ENCODE measurements around the gene FAU. TPM values are rescaled to one million over a fixed set of nuclear protein-coding genes. Genes with fewer than 3 reads are reported as not detected.

The FAU gene
- total and polyA plus RNA-seq, 10 of the 15 experiments (the other 5 are each of a cell fraction or from before 2014, with no cell fraction given): 332 to 1,347 (median 990) TPM

DNA sequence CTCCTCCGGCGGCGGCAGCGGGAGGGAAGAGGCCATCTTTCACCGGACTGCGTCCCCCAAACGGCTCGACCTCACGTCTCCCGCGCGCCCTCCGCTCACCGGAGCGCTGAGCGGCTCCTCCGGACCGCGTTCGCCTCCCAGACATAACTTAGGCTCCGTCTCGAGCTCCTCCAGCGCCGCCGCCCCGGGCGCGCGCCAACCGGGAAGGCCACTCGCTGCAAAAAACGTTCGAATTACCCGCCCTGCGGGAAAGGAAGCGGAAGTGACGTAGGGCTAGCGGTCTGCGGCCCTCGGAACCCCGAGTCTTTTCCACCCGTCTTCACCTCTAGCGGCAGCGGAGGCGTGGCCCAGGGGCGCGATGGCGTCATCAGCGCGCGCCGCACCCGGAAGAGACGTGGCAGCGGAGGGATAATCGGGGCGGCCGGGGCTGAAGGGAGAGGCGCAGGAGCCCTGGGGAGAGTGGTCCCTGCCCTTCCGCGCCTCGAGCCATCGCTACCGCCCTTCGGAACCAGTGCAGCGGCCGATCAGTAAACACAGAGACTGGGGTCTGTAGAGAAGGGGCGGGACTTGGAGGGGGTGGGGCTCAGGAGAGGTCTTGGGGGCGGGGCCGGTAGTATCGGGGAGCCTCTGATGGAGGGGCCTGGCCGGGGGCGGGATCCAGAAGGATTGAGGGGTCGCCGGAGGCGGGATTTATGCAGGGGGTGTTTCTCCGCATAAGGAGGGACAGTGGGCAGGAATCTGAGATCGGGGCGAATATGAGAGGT is 37.9 kb downstream of the FAU start, which contains the start of the genes CDCA5 and ZFPL1 (continued):
- TF ChIP-seq, protein P1, sequence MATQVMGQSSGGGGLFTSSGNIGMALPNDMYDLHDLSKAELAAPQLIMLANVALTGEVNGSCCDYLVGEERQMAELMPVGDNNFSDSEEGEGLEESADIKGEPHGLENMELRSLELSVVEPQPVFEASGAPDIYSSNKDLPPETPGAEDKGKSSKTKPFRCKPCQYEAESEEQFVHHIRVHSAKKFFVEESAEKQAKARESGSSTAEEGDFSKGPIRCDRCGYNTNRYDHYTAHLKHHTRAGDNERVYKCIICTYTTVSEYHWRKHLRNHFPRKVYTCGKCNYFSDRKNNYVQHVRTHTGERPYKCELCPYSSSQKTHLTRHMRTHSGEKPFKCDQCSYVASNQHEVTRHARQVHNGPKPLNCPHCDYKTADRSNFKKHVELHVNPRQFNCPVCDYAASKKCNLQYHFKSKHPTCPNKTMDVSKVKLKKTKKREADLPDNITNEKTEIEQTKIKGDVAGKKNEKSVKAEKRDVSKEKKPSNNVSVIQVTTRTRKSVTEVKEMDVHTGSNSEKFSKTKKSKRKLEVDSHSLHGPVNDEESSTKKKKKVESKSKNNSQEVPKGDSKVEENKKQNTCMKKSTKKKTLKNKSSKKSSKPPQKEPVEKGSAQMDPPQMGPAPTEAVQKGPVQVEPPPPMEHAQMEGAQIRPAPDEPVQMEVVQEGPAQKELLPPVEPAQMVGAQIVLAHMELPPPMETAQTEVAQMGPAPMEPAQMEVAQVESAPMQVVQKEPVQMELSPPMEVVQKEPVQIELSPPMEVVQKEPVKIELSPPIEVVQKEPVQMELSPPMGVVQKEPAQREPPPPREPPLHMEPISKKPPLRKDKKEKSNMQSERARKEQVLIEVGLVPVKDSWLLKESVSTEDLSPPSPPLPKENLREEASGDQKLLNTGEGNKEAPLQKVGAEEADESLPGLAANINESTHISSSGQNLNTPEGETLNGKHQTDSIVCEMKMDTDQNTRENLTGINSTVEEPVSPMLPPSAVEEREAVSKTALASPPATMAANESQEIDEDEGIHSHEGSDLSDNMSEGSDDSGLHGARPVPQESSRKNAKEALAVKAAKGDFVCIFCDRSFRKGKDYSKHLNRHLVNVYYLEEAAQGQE (IDR thresholded peaks at IDR 0.05; ENCODE audit: low read depth, low read length): 0 out of 2 replicates have a peak, but pooled peaks have one; percentile 9
- TF ChIP-seq FOXK2 (IDR thresholded peaks at IDR 0.05) (0 out of 2 replicates have a peak, but pooled peaks have one; percentile 22), NBN (IDR thresholded peaks at IDR 0.05) (peak; percentile 92), EZH2 (IDR thresholded peaks at IDR 0.05; ENCODE audit: borderline replicate concordance, control insufficient read depth, low read depth, low read length) (no peak), ETV6 (conservative IDR thresholded peaks at IDR 0.05 in 1 of 2, IDR thresholded peaks at IDR 0.05 in 1 of 2; ENCODE audit: borderline replicate concordance in 1 of 2, low read depth in 1 of 2) (peak in 1 of 2 experiments; percentile 40; a peak in 2 of 4 replicates), YBX1 (IDR thresholded peaks at IDR 0.05) (no peak), EGR1 (IDR thresholded peaks at IDR 0.05; ENCODE audit: borderline replicate concordance in 1 of 2, low read depth in 2 of 2, low read length in 2 of 2) (peak; percentile 31 to 56; a peak in 2 of 3 replicates), IRF4 (IDR thresholded peaks at IDR 0.05; ENCODE audit: low read depth, low read length) (peak; percentile 43; the same call in 1 of the 2 replicates), MTA3 (IDR thresholded peaks at IDR 0.05; ENCODE audit: borderline replicate concordance, low read length) (no peak), POLR2A (IDR thresholded peaks at IDR 0.05; ENCODE audit: low read depth, low read length) (peak; percentile 97), SIN3A (IDR thresholded peaks at IDR 0.05; ENCODE audit: low read depth, low read length) (peak; percentile 99), SMAD5 (IDR thresholded peaks at IDR 0.05; ENCODE audit: low read depth) (peak; percentile 84; the same call in 1 of the 2 replicates), NFYA (IDR thresholded peaks at IDR 0.05; ENCODE audit: borderline replicate concordance, low read depth, low read length) (no peak), PAX5 (IDR thresholded peaks at IDR 0.05; ENCODE audit: borderline replicate concordance, low read depth, low read length) (peak; percentile 34; the same call in 1 of the 2 replicates)
- TF ChIP-seq, protein P2, sequence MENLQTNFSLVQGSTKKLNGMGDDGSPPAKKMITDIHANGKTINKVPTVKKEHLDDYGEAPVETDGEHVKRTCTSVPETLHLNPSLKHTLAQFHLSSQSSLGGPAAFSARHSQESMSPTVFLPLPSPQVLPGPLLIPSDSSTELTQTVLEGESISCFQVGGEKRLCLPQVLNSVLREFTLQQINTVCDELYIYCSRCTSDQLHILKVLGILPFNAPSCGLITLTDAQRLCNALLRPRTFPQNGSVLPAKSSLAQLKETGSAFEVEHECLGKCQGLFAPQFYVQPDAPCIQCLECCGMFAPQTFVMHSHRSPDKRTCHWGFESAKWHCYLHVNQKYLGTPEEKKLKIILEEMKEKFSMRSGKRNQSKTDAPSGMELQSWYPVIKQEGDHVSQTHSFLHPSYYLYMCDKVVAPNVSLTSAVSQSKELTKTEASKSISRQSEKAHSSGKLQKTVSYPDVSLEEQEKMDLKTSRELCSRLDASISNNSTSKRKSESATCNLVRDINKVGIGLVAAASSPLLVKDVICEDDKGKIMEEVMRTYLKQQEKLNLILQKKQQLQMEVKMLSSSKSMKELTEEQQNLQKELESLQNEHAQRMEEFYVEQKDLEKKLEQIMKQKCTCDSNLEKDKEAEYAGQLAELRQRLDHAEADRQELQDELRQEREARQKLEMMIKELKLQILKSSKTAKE (IDR thresholded peaks at IDR 0.05; ENCODE audit: low read depth, poor library complexity, severe bottlenecking): no peak
- TF ChIP-seq, protein P3, sequence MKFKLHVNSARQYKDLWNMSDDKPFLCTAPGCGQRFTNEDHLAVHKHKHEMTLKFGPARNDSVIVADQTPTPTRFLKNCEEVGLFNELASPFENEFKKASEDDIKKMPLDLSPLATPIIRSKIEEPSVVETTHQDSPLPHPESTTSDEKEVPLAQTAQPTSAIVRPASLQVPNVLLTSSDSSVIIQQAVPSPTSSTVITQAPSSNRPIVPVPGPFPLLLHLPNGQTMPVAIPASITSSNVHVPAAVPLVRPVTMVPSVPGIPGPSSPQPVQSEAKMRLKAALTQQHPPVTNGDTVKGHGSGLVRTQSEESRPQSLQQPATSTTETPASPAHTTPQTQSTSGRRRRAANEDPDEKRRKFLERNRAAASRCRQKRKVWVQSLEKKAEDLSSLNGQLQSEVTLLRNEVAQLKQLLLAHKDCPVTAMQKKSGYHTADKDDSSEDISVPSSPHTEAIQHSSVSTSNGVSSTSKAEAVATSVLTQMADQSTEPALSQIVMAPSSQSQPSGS (IDR thresholded peaks at IDR 0.05; ENCODE audit: low read length): no peak
- TF ChIP-seq, protein P4, sequence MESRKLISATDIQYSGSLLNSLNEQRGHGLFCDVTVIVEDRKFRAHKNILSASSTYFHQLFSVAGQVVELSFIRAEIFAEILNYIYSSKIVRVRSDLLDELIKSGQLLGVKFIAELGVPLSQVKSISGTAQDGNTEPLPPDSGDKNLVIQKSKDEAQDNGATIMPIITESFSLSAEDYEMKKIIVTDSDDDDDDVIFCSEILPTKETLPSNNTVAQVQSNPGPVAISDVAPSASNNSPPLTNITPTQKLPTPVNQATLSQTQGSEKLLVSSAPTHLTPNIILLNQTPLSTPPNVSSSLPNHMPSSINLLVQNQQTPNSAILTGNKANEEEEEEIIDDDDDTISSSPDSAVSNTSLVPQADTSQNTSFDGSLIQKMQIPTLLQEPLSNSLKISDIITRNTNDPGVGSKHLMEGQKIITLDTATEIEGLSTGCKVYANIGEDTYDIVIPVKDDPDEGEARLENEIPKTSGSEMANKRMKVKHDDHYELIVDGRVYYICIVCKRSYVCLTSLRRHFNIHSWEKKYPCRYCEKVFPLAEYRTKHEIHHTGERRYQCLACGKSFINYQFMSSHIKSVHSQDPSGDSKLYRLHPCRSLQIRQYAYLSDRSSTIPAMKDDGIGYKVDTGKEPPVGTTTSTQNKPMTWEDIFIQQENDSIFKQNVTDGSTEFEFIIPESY (IDR thresholded peaks at IDR 0.05): no peak
- TF ChIP-seq, protein P5, sequence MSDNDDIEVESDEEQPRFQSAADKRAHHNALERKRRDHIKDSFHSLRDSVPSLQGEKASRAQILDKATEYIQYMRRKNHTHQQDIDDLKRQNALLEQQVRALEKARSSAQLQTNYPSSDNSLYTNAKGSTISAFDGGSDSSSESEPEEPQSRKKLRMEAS (IDR thresholded peaks at IDR 0.05; ENCODE audit: low read depth, low read length): peak; percentile 94
- TF ChIP-seq, protein P6, sequence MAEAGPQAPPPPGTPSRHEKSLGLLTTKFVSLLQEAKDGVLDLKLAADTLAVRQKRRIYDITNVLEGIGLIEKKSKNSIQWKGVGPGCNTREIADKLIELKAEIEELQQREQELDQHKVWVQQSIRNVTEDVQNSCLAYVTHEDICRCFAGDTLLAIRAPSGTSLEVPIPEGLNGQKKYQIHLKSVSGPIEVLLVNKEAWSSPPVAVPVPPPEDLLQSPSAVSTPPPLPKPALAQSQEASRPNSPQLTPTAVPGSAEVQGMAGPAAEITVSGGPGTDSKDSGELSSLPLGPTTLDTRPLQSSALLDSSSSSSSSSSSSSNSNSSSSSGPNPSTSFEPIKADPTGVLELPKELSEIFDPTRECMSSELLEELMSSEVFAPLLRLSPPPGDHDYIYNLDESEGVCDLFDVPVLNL (IDR thresholded peaks at IDR 0.05; ENCODE audit: low read depth, low read length): peak; percentile 100

All from GM12878 (cell line).